Measurements from ENCODE around the gene BCAS1. TPM values are rescaled to one million over a fixed set of nuclear protein-coding genes. Genes with fewer than 3 reads are reported as not detected.

The BCAS1 gene
- polyA plus RNA-seq, 1 of the 3 experiments (the other 2 are of a cell fraction) = not detected

DNA sequence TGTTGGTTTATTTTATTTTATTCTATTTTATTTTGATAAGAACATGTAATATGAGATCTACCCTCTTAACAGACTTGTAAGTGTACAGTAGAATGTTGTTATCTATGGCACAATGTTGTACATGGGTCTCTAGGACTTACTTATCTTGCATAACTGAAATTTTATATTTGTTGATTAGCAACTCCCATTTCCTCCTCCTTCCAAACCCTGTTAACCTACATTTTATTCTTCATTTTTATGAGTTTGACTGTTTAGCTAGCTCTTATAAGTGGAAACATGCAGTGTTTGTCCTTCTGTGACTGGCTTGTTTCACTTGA is 37.9 kb upstream of the BCAS1 start (continued):
- TF ChIP-seq, protein P1, sequence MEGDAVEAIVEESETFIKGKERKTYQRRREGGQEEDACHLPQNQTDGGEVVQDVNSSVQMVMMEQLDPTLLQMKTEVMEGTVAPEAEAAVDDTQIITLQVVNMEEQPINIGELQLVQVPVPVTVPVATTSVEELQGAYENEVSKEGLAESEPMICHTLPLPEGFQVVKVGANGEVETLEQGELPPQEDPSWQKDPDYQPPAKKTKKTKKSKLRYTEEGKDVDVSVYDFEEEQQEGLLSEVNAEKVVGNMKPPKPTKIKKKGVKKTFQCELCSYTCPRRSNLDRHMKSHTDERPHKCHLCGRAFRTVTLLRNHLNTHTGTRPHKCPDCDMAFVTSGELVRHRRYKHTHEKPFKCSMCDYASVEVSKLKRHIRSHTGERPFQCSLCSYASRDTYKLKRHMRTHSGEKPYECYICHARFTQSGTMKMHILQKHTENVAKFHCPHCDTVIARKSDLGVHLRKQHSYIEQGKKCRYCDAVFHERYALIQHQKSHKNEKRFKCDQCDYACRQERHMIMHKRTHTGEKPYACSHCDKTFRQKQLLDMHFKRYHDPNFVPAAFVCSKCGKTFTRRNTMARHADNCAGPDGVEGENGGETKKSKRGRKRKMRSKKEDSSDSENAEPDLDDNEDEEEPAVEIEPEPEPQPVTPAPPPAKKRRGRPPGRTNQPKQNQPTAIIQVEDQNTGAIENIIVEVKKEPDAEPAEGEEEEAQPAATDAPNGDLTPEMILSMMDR (IDR thresholded peaks at IDR 0.05) = no peak

DNA sequence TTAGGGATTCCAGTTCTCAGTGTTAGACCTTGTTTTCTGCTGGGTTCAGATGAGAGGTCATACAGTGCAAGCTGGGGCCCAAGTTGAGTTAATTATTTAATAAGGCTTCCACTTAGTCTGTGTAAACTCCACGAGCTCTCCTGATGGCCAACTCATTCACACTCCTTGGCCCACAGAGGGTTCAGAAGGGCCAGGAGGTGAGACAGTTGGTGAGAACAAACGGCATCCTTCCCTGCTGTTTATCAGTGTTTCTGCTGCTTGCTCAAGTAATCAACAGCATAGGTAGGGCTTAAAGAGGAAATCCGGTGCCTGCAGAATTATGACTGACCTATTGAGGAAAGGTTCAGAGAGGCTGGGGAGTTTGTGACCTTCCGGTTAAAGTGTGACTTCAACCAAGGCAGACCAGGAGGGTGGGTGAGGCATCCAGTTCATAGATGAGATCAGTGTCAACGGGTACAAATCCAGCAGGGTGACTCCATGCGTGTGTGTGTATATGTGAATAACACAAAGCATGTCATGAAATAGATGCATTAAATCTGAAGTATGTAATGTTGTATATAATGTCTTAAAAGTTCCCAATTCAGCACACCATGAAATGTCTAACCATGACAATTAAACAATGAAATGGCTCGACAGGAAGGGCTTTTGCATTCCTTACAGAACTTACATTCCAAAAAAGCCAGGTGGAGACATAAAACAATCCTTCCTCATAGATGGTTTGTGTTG is 37.4 kb upstream of the BCAS1 start:
- no peak overlapping the region for H3K9ac ChIP-seq
- no peaks in the 10 kb centered on the region for H3K79me2 ChIP-seq (ENCODE audit: insufficient read depth)
- CTCF ChIA-PET = interaction anchor here (3.1 to 23.8 kb wide), 3 partner anchors 10 to 98 kb away, joined by 8 to 499 read pairs (median 71); partner anchors contain the start of gene PFDN4
- H3K27me3 ChIP-seq (ENCODE audit: insufficient read depth) = no peaks in the 10 kb centered on the region
- H3K4me3 ChIP-seq (ENCODE audit: low read depth in 2 of 2, low read length in 1 of 2) = no peak overlapping the region
- H3K9me3 ChIP-seq = no peaks in the 10 kb centered on the region
- H3K9me2 ChIP-seq = no peaks in the 10 kb centered on the region
- no peak for DNase-seq
- no peak overlapping the region for H2AFZ ChIP-seq (ENCODE audit: low read depth)
- no peaks in the 10 kb centered on the region for H3K4me1 ChIP-seq (ENCODE audit: control insufficient read depth in 1 of 2, insufficient read depth in 2 of 2, low read depth in 1 of 2, low read length in 1 of 2)
- no peak overlapping the region for H3K4me2 ChIP-seq
- 67% methylated on average over 7 of the region's 7 CpGs for WGBS (ENCODE audit: low lambda C conversion rate)
- H3F3A ChIP-seq (replicated peaks; ENCODE audit: insufficient read depth) = no peaks in the 10 kb centered on the region
- TF ChIP-seq, protein P2, sequence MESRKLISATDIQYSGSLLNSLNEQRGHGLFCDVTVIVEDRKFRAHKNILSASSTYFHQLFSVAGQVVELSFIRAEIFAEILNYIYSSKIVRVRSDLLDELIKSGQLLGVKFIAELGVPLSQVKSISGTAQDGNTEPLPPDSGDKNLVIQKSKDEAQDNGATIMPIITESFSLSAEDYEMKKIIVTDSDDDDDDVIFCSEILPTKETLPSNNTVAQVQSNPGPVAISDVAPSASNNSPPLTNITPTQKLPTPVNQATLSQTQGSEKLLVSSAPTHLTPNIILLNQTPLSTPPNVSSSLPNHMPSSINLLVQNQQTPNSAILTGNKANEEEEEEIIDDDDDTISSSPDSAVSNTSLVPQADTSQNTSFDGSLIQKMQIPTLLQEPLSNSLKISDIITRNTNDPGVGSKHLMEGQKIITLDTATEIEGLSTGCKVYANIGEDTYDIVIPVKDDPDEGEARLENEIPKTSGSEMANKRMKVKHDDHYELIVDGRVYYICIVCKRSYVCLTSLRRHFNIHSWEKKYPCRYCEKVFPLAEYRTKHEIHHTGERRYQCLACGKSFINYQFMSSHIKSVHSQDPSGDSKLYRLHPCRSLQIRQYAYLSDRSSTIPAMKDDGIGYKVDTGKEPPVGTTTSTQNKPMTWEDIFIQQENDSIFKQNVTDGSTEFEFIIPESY (IDR thresholded peaks at IDR 0.05; ENCODE audit: borderline replicate concordance, low read depth) = no peak
- TF ChIP-seq GATA2 (CRISPR knock-in tag; IDR thresholded peaks at IDR 0.05) = no peak
- TF ChIP-seq POLR2AphosphoS5 (IDR thresholded peaks at IDR 0.05; ENCODE audit: low read depth, low read length) = no peak
- no peak for TF ChIP-seq SMC3 (IDR thresholded peaks at IDR 0.05; ENCODE audit: low read depth, low read length)
- TF ChIP-seq YY1 (IDR thresholded peaks at IDR 0.05; ENCODE audit: low read depth) = no peak
- TF ChIP-seq, protein P3, sequence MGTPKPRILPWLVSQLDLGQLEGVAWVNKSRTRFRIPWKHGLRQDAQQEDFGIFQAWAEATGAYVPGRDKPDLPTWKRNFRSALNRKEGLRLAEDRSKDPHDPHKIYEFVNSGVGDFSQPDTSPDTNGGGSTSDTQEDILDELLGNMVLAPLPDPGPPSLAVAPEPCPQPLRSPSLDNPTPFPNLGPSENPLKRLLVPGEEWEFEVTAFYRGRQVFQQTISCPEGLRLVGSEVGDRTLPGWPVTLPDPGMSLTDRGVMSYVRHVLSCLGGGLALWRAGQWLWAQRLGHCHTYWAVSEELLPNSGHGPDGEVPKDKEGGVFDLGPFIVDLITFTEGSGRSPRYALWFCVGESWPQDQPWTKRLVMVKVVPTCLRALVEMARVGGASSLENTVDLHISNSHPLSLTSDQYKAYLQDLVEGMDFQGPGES (IDR thresholded peaks at IDR 0.05; ENCODE audit: low read depth, low read length) = no peak
- TF ChIP-seq RFX5 (IDR thresholded peaks at IDR 0.05; ENCODE audit: low read length) = no peak
- no peak for TF ChIP-seq RXRA (IDR thresholded peaks at IDR 0.05; ENCODE audit: borderline replicate concordance, low read depth)
- no peak for TF ChIP-seq GABPA (IDR thresholded peaks at IDR 0.05; ENCODE audit: low read depth)
- TF ChIP-seq, protein P4, sequence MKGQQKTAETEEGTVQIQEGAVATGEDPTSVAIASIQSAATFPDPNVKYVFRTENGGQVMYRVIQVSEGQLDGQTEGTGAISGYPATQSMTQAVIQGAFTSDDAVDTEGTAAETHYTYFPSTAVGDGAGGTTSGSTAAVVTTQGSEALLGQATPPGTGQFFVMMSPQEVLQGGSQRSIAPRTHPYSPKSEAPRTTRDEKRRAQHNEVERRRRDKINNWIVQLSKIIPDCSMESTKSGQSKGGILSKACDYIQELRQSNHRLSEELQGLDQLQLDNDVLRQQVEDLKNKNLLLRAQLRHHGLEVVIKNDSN (IDR thresholded peaks at IDR 0.05; ENCODE audit: borderline replicate concordance, low read depth) = no peak
- no peak for TF ChIP-seq NRF1 (IDR thresholded peaks at IDR 0.05; ENCODE audit: low read depth, low read length)
- H4K20me1 ChIP-seq (ENCODE audit: insufficient read depth) = no peaks in the 10 kb centered on the region
- H3K27ac ChIP-seq (ENCODE audit: low read depth in 2 of 2, low read length in 1 of 2) = no peak overlapping the region
- POLR2A ChIA-PET = no interaction called here
- H3K36me3 ChIP-seq (replicated peaks in 1 of 2; ENCODE audit: control insufficient read depth in 1 of 2, insufficient read depth in 2 of 2, low read length in 1 of 2) = no peaks in the 10 kb centered on the region

Data from SK-N-SH (cell line).